Measurements from ENCODE around the gene PPP1R26. TPM values are rescaled to one million over a fixed set of nuclear protein-coding genes. Genes with fewer than 3 reads are reported as not detected.

Gene PPP1R26
- total RNA-seq, 1 donor from 2014 or later, result 20.9 TPM

DNA sequence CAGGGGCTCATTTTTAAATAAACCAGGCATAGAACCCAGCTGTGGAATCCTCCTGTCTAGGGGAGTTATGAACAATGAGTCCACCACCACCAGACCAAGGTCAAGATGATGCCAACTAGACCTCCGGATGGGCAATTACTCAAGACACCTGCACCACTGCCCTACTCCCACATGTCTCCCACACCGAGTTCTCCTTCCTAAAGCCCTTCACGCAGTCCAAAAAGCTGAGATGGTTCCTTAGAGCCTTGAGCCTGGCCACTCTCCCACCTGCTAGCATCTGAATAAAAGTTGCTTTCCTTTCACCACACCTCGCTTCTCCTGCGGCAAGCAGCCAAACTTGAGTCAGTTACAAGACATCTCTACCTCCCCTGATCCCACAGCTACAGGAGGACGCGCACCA, 15.4 kb upstream of the PPP1R26 start:
- TF ChIP-seq, protein P1, sequence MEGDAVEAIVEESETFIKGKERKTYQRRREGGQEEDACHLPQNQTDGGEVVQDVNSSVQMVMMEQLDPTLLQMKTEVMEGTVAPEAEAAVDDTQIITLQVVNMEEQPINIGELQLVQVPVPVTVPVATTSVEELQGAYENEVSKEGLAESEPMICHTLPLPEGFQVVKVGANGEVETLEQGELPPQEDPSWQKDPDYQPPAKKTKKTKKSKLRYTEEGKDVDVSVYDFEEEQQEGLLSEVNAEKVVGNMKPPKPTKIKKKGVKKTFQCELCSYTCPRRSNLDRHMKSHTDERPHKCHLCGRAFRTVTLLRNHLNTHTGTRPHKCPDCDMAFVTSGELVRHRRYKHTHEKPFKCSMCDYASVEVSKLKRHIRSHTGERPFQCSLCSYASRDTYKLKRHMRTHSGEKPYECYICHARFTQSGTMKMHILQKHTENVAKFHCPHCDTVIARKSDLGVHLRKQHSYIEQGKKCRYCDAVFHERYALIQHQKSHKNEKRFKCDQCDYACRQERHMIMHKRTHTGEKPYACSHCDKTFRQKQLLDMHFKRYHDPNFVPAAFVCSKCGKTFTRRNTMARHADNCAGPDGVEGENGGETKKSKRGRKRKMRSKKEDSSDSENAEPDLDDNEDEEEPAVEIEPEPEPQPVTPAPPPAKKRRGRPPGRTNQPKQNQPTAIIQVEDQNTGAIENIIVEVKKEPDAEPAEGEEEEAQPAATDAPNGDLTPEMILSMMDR (IDR thresholded peaks at IDR 0.05; ENCODE audit: borderline replicate concordance), result no peak
- no peak overlapping the region for H3K4me3 ChIP-seq
- H3K27me3 ChIP-seq (ENCODE audit: low read depth), result peaks cover 73% of the 10 kb centered on the region
- H3K4me1 ChIP-seq, result no peaks in the 10 kb centered on the region
- no peaks in the 10 kb centered on the region for H3K36me3 ChIP-seq
- intact Hi-C loops (cut with micrococcal nuclease), result no loop called here
- no peak for DNase-seq
- no peak overlapping the region for H3K27ac ChIP-seq (replicated peaks)
- no peaks in the 10 kb centered on the region for H3K9me3 ChIP-seq (replicated peaks)

DNA sequence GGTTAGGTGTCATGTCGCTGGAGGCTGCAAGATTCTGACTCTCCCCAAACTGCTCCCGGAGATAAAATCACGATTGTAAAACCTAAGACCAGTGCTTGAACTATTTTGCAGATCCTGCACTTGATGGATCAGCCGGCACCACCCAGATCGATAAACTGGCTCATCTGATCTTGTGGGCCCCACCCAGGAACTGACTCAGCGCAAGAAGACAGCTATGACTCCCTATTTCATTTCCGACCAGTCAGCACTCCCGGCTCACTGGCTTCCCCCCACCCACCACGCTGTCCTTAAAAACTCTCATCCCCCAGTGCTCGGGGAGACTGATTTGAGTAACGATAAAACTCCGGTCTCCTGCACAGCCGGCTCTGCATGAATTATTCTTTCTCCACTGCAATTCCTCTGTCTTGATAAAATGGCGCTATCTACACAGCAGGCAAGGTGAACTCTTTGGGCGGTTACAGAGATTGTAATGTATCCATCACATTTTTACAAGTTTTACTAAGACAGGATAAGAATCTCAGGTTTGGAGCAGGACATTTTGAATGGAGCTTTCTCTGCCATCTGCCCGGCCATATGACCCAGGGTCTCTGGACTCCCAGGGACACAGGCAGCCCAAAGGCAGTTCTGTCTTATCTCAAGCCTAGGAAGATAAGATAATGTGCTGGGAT, 10.6 kb upstream of the PPP1R26 start:
- TF ChIP-seq, protein P1 (IDR thresholded peaks at IDR 0.05; ENCODE audit: borderline replicate concordance), result no peak
- Histone ChIP-seq H3K4me3 (no peak overlapping the region), H3K9me3 (replicated peaks) (no peaks in the 10 kb centered on the region), H3K4me1 (no peaks in the 10 kb centered on the region), H3K27me3 (ENCODE audit: low read depth) (peaks cover 55% of the 10 kb centered on the region), H3K36me3 (no peaks in the 10 kb centered on the region), H3K27ac (replicated peaks) (no peak overlapping the region)
- intact Hi-C loops (cut with micrococcal nuclease), result no loop called here
- no peak for DNase-seq

DNA sequence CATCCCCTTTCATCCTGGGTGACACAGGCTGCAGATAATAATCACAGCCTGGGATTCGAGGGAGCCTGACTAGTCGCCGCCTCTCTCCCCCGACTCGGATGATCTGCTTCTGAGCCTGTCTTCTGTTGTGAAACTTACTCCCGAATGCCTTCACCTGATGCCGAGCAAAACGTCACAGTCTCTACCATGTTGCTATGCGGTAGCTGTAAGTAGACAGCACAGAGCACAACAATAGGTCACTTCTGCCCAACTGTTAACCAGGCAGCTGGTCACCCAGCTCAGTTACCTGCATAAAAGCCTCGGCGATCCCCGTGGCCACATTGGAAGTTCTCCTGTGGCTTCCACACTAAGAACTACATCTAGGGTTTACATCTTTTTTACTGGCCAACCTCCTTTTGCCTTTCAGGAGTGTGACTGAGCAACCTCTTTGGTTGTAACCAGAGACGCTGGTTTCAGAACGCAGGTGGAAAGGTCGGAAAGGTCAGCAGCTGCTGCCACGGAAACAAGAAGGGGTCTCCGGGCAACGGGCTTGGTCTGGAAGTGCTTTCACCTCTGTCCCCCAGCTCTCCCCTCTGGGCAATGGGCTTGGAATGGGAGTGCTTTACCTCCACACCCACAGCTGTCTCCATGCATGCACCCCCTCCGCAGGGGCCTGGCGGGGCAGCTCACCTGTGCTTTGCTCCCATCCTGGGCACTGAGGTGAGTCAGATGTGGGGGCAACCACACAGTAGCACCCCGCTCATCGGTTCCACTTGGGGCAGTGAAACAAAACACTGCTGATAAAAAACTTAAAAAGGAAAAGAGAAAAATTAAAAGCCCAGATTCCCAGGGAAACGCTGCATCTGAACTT, 7.6 kb upstream of the PPP1R26 start:
- peaks cover 50% of the 10 kb centered on the region for H3K27me3 ChIP-seq (ENCODE audit: low read depth)
- intact Hi-C loops (cut with micrococcal nuclease), result no loop called here

DNA sequence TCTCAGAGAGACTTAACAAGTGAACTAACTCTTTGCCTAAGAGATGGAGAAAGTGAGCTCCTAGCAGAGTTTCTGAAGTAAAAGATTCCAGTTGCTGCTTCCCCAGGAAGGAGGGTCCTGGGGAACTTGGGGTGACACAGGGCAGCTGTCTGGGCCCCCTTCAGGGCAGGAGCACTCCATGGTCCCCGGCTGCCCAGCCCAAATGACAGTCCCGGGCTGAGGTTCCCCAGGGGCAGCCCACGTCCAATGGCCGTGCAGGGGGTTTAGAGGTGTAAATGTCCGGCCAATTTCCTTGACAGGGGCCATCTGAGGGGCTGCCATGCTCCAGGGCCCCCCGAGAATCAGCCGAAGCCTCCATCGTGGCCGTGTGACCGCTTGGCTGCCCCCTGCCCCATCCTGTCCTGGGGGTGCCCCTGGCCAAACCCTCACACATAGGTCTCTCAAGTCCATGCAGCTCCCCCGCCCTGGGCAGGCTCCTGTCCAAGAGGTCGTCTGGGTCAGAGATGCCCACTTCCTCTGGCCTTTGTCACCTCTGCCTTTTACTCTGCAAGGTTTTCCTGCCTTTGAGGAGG, 5.5 kb upstream of the PPP1R26 start:
- Histone ChIP-seq H3K9me3 (replicated peaks) (no peaks in the 10 kb centered on the region), H3K4me3 (no peak overlapping the region), H3K27me3 (ENCODE audit: low read depth) (peaks cover 30% of the 10 kb centered on the region), H3K27ac (replicated peaks) (no peak overlapping the region), H3K36me3 (no peaks in the 10 kb centered on the region), H3K4me1 (peaks cover 8% of the 10 kb centered on the region)
- TF ChIP-seq, protein P1 (IDR thresholded peaks at IDR 0.05; ENCODE audit: borderline replicate concordance), result no peak
- intact Hi-C loops (cut with micrococcal nuclease), result no loop called here
- no peak for DNase-seq

More for the DNA sequence above, 7.6 kb upstream of the PPP1R26 start:
- Histone ChIP-seq H3K36me3 (no peaks in the 10 kb centered on the region), H3K4me3 (no peak overlapping the region), H3K9me3 (replicated peaks) (no peaks in the 10 kb centered on the region), H3K4me1 (no peaks in the 10 kb centered on the region), H3K27ac (replicated peaks) (no peak overlapping the region)
- no peak for DNase-seq
- TF ChIP-seq, protein P1 (IDR thresholded peaks at IDR 0.05; ENCODE audit: borderline replicate concordance), result no peak

DNA sequence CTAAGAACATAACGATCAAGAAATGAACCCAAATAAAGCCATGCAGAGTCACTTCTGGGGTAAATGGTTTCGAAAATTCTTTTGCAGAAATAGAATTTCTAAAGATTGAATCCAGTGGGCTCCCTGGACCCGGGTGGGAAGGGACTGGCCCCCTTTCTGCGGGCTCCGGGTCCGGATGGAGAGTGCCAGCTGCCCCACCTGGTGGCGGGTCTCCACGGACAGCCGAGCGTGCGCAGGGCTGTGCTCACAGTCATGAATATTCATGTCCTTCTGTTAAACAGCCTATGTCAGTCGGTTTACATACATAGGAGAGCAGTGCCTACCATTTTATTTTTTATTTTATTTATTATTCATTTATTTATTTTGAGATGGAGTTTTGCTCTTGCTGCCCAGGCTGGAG, 4.7 kb upstream of the PPP1R26 start:
- intact Hi-C loops (cut with micrococcal nuclease), result no loop called here
- H3K9me3 ChIP-seq (replicated peaks), result no peaks in the 10 kb centered on the region
- H3K4me1 ChIP-seq, result peaks cover 10% of the 10 kb centered on the region
- H3K4me3 ChIP-seq, result no peak overlapping the region
- peaks cover 21% of the 10 kb centered on the region for H3K27me3 ChIP-seq (ENCODE audit: low read depth)
- TF ChIP-seq, protein P1 (IDR thresholded peaks at IDR 0.05; ENCODE audit: borderline replicate concordance), result peak; percentile 53
- no peaks in the 10 kb centered on the region for H3K36me3 ChIP-seq
- no peak overlapping the region for H3K27ac ChIP-seq (replicated peaks)
- no peak for DNase-seq

All from left ventricle myocardium inferior (tissue), 1 donor.